A549 (cell line): ENCODE results near the gene CFAP73. TPM values are rescaled to one million over a fixed set of nuclear protein-coding genes. Genes with fewer than 3 reads are reported as not detected.
A peak's percentile ranks its signal among the peaks of the same experiment; 100 is the strongest.

ENCODE experiments used
- ATAC-seq, 2 experiments: fragments of 200-7000 bp in 1 of 2; fragments of >200 bp in 1 of 2; cut with Nextera tagmentation in 1 of 2; cut with Tn5 transposase in 1 of 2; 3 replicates each; pipeline versions ENCODE4 v1.8.0 to v1.9.1; 2018 to 2020; ENCODE audit warnings: mild to moderate bottlenecking in 1 of 2, moderate library complexity in 1 of 2
- CTCF ChIA-PET: fragments of 300-600 bp; sonication (Branson Sonifier 250); formaldehyde crosslinking; extraction: SDS; loops from one replicate; lab custom pipeline; 2021; ENCODE audit warnings: antibody characterized with exemption, inconsistent platforms; lab: Yijun Ruan, JAX
- POLR2A ChIA-PET: fragments of 350-600 bp; formaldehyde crosslinking; extraction: SDS; loops from one replicate; lab custom pipeline; 2021; ENCODE audit warnings: antibody characterized with exemption, inconsistent platforms; lab: Yijun Ruan, JAX
- DNase-seq, 2 experiments: peaks; one replicate each; pipeline versions ENCODE4 v3.0.0 to v3.0.0-alpha.2; 2011 to 2016; ENCODE audit warnings: low read depth in 1 of 2, low spot score in 1 of 2
- FAIRE-seq: peaks from 2 replicates; lab custom pipeline; 2011; peaks lifted over from hg19 to GRCh38; lab: Jason Lieb, UNC
- H3K27ac ChIP-seq, 2 experiments: fragments of >200 bp; sonication (Bioruptor Twin); formaldehyde crosslinking; 3 replicates each; pipeline ENCODE4 v1.5.1; 2016 to 2017
- H3K4me1 ChIP-seq: fragments of >200 bp; sonication (Bioruptor Twin); formaldehyde crosslinking; 3 replicates; pipeline ENCODE4 v1.6.1; 2016
- H3K4me2 ChIP-seq: fragments of >200 bp; sonication (Bioruptor Twin); formaldehyde crosslinking; 3 replicates; pipeline ENCODE4 v1.6.1; 2016
- H3K4me3 ChIP-seq: fragments of >200 bp; sonication (Bioruptor Twin); formaldehyde crosslinking; 3 replicates; pipeline ENCODE4 v1.5.1; 2016
- H3K9me3 ChIP-seq: fragments of >200 bp; sonication (Bioruptor Twin); formaldehyde crosslinking; 3 replicates; pipeline ENCODE4 v1.6.1; 2016
- EHF ChIP-seq: fragments of 250-450 bp; sonication (Bioruptor Pico); IDR thresholded peaks from 2 replicates; pipeline ENCODE4 v1.5.0; 2020; ENCODE audit warnings: mild to moderate bottlenecking
- FOSB ChIP-seq: fragments of 250-450 bp; sonication (Bioruptor Pico); IDR thresholded peaks from 2 replicates; pipeline ENCODE4 v1.5.0; 2020; ENCODE audit warnings: mild to moderate bottlenecking, moderate library complexity
- FOXS1 ChIP-seq: fragments of 250-450 bp; sonication (Bioruptor Pico); IDR thresholded peaks from 2 replicates; pipeline ENCODE4 v1.5.0; 2020; ENCODE audit warnings: mild to moderate bottlenecking, moderate library complexity
- HEYL ChIP-seq: fragments of 250-450 bp; sonication (Bioruptor Pico); IDR thresholded peaks from 2 replicates; pipeline ENCODE4 v1.8.0; 2021; ENCODE audit warnings: mild to moderate bottlenecking, moderate library complexity
- HOXB13 ChIP-seq: fragments of 250-450 bp; sonication (Bioruptor Pico); IDR thresholded peaks from 2 replicates; pipeline ENCODE4 v1.5.0; 2020; ENCODE audit warnings: low read depth, mild to moderate bottlenecking, moderate library complexity
- HOXB5 ChIP-seq: fragments of 250-450 bp; sonication (Bioruptor Pico); IDR thresholded peaks from 2 replicates; pipeline ENCODE4 v1.5.0; 2020; ENCODE audit warnings: mild to moderate bottlenecking, moderate library complexity
- KDM1A ChIP-seq: fragments of 200-600 bp; sonication (generic); IDR thresholded peaks from 2 replicates; pipeline ENCODE4 v1.6.1; 2016; ENCODE audit warnings: low read depth, mild to moderate bottlenecking
- KDM5A ChIP-seq: fragments of 200-600 bp; sonication (generic); IDR thresholded peaks from 2 replicates; pipeline ENCODE4 v1.6.1; 2016; ENCODE audit warnings: antibody characterized with exemption, mild to moderate bottlenecking
- MAZ ChIP-seq: fragments of 150-350 bp; IDR thresholded peaks from 2 replicates; pipeline ENCODE4 v1.6.1; 2014; ENCODE audit warnings: antibody characterized with exemption, low read depth, low read length, borderline replicate concordance
- MYC ChIP-seq: IDR thresholded peaks from 2 replicates; pipeline ENCODE4 v1.6.1; 2012; ENCODE audit warnings: mild to moderate bottlenecking, inconsistent platforms, low read length, improper control_type of control experiment, borderline replicate concordance
- SMC3 ChIP-seq: fragments of >200 bp; sonication (Bioruptor Twin); formaldehyde crosslinking; IDR thresholded peaks from 3 replicates; pipeline ENCODE4 v1.6.1; 2018; ENCODE audit warnings: inconsistent platforms
- SREBF2 ChIP-seq: fragments of 450-650 bp; IDR thresholded peaks from 2 replicates; pipeline ENCODE4 v1.6.1; 2014; ENCODE audit warnings: mild to moderate bottlenecking, moderate library complexity
- ZC3H11A ChIP-seq: fragments of 450-650 bp; IDR thresholded peaks from 2 replicates; pipeline ENCODE4 v1.6.1; 2014; ENCODE audit warnings: antibody characterized with exemption, mild to moderate bottlenecking
- WGBS: methylation state at CpG from one replicate; pipeline ENCODE4 v1.1.6; 2017; ENCODE audit errors: missing lambda C conversion rate; 5-methylcytosine and 5-hydroxymethylcytosine counted together
- polyA plus RNA-seq, 4 experiments: library from polyadenylated mRNA; depleted of rRNA in 3 of 4; stranded (reverse); fragments of >200 nt; fragmentation: RNase III in 1 of 4; extraction: RNeasy Plus Mini Kit Qiagen cat#74134 plus additional on column Dnase treatment in 1 of 4; gene quantifications; 2 replicates in 3 of 4; 3 replicates in 1 of 4; pipeline ENCODE4 v1.2.3, GENCODE V29; 2011 to 2017
- TF ChIP-seq, protein P1 (sequence below): fragments of 250-450 bp; sonication (Bioruptor Pico); IDR thresholded peaks from 2 replicates; pipeline ENCODE4 v1.5.0; 2020; ENCODE audit warnings: low read depth, mild to moderate bottlenecking, moderate library complexity
- TF ChIP-seq, protein P2 (sequence below): fragments of >200 bp; sonication (Bioruptor Twin); formaldehyde crosslinking; IDR thresholded peaks from 3 replicates; pipeline ENCODE4 v1.6.1; 2016
- TF ChIP-seq, protein P3 (sequence below): fragments of >200 bp; sonication (Bioruptor Twin); formaldehyde crosslinking; IDR thresholded peaks from 2 replicates; pipeline ENCODE4 v1.6.1; 2016
- TF ChIP-seq, protein P4 (sequence below): IDR thresholded peaks from 2 replicates; pipeline ENCODE4 v1.6.1; 2012; ENCODE audit warnings: low read depth, borderline replicate concordance

CFAP73 gene
- polyA plus RNA-seq, 2 of the 4 experiments (the other 2 are of a cell fraction), result 0.05 TPM; not detected in 1

DNA sequence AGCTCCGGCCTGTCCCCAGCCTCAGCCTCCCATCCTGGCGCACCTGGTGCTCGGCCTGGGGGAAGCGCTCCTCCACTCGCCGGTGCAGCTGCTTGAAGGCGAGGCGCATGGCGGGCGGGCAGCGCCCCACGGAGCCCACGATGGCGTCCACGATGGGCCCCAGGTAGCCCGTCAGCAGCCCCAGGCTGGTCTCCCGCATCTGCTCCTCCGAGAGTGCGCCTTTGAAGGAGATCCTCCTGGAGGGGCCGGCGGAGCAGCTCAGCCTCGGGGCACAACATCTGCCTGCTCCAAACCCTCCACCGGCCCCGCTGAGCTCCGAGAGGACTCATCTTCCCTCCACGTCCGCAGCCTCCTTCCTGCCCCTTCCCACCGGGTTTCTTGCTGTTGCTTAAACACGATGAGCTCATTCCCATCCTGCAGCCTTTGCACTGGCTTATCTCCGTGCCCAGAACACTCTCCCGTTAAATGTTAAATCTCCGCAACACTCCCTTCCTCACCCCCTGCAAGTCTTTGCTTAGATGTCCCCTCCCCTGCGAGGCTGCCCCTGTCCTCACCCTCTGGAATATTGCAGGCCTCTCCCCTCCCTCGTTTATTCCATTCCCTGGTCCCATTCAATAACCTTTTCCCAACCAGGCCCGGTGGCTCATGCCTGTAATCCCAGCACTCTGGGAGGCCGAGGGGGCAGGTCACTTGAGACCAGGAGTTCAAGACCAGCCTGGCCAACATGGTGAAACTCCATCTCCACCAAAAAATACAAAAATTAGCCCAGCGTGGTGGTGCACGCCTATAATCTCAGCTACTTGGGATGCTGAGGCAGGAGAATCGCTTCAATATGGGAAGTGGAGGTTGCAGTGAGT lies 37.3 kb upstream of the CFAP73 start:
- no peak overlapping the region for H3K27ac ChIP-seq
- FAIRE-seq (no peak), ATAC-seq (no peak), DNase-seq (no peak)
- ChIA-PET CTCF (interaction anchor here (0.7 to 4.9 kb wide), 5 partner anchors 14 to 83 kb away, joined by 3 to 22 read pairs (median 4); no protein-coding TSS in a partner anchor), POLR2A (no interaction called here)
- no peak overlapping the region for H3K4me3 ChIP-seq
- H3K4me1 ChIP-seq, result no peaks in the 10 kb centered on the region
- WGBS, result 77% methylated on average over 25 of the region's 39 CpGs
- H3K9me3 ChIP-seq, result no peaks in the 10 kb centered on the region
- no peak for TF ChIP-seq HOXB13 (CRISPR knock-in tag)
- TF ChIP-seq SMC3, result no peak
- TF ChIP-seq KDM5A, result no peak
- no peak for TF ChIP-seq FOXS1 (CRISPR knock-in tag)
- no peak for TF ChIP-seq ZC3H11A
- TF ChIP-seq HEYL, result no peak
- TF ChIP-seq, protein P1, sequence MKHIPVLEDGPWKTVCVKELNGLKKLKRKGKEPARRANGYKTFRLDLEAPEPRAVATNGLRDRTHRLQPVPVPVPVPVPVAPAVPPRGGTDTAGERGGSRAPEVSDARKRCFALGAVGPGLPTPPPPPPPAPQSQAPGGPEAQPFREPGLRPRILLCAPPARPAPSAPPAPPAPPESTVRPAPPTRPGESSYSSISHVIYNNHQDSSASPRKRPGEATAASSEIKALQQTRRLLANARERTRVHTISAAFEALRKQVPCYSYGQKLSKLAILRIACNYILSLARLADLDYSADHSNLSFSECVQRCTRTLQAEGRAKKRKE (CRISPR knock-in tag), result no peak
- no peak for TF ChIP-seq EHF
- TF ChIP-seq, protein P2, sequence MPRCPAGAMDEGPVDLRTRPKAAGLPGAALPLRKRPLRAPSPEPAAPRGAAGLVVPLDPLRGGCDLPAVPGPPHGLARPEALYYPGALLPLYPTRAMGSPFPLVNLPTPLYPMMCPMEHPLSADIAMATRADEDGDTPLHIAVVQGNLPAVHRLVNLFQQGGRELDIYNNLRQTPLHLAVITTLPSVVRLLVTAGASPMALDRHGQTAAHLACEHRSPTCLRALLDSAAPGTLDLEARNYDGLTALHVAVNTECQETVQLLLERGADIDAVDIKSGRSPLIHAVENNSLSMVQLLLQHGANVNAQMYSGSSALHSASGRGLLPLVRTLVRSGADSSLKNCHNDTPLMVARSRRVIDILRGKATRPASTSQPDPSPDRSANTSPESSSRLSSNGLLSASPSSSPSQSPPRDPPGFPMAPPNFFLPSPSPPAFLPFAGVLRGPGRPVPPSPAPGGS, result no peak
- H3K4me2 ChIP-seq, result no peak overlapping the region

DNA sequence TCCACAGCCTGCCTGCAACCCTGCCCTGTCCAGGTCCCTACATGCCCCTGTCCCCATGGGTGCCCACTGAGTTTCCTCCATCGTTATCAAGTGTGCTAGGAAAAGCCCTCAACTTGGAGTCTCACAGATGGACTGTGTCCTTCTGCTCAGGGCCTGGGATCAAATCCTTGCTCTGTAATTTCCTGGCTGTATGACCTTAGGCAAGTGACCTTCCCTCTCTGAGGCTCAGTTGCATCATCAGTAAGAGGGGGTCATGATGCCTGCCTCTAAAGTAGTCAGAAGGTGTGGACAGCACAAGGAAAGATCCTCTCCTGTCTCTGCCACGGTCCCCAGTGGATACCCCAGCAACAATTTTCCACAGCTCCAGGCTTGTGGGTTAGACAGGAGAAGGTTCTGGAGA lies 36.1 kb upstream of the CFAP73 start:
- DNase-seq, result no peak
- Histone ChIP-seq H3K9me3 (no peaks in the 10 kb centered on the region), H3K27ac (no peak overlapping the region), H3K4me2 (no peak overlapping the region), H3K4me3 (no peak overlapping the region), H3K4me1 (no peaks in the 10 kb centered on the region)
- ChIA-PET POLR2A (no interaction called here), CTCF (interaction anchor here (0.8 to 2.6 kb wide), 2 partner anchors 65 to 144 kb away, joined by 3 to 12 read pairs; no protein-coding TSS in a partner anchor)
- ATAC-seq, result no peak
- TF ChIP-seq HOXB5 (no peak), MYC (no peak), FOXS1 (CRISPR knock-in tag) (no peak), FOSB (CRISPR knock-in tag) (no peak)
- TF ChIP-seq, protein P3, sequence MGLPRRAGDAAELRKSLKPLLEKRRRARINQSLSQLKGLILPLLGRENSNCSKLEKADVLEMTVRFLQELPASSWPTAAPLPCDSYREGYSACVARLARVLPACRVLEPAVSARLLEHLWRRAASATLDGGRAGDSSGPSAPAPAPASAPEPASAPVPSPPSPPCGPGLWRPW, result no peak
- TF ChIP-seq, protein P2, result no peak
- WGBS, result 63% methylated on average over 2 of the region's 2 CpGs
- FAIRE-seq, result no peak

DNA sequence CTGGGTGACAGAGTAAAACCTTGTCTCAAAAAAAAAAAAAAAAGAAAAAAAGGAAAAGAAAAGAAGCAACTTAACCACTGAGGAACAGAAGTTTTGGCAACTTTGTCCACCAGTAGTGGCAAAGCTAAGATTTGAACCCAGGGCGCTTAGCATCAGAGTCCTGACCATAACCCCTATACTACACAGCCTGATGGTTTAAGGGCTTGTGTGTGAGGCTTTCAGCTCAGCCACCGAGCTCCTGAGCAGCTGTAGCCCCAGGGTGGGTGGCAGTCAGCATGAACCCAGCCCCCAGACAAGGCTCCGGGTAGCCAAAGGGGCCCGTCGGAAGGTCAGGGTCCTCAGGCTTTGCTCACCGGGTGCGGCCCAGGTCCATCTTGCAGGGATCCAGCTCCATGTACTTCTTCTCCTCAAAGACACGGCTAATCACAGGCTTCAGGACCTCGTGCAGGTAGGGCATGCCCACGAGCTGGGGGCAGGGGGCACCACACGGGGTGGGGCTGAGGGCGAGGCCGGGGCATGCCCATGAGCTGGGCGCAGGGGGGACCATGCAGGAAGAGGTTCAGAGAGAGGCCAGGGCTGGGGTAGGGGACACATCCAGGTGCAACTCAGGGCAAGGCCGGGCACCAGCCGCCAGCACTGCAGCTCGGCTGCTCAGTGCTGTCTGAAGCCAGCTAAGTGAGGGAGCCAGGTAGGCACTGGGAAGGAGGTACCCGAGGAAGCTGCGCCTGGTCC lies 34.9 kb upstream of the CFAP73 start:
- Histone ChIP-seq H3K4me2 (no peak overlapping the region), H3K4me3 (no peak overlapping the region), H3K27ac (no peak overlapping the region), H3K9me3 (no peaks in the 10 kb centered on the region), H3K4me1 (no peaks in the 10 kb centered on the region)
- no peak for DNase-seq
- WGBS, result 68% methylated on average over 7 of the region's 19 CpGs
- no peak for FAIRE-seq
- TF ChIP-seq KDM1A, result no peak
- TF ChIP-seq, protein P4, sequence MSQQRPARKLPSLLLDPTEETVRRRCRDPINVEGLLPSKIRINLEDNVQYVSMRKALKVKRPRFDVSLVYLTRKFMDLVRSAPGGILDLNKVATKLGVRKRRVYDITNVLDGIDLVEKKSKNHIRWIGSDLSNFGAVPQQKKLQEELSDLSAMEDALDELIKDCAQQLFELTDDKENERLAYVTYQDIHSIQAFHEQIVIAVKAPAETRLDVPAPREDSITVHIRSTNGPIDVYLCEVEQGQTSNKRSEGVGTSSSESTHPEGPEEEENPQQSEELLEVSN, result no peak
- no peak for TF ChIP-seq MAZ
- TF ChIP-seq SREBF2, result peak; percentile 37; the same call in 1 of the 2 replicates
- ChIA-PET POLR2A (no interaction called here), CTCF (interaction anchor here (0.8 to 2.6 kb wide), 7 partner anchors 15 to 66 kb away, joined by 3 to 12 read pairs (median 4); no protein-coding TSS in a partner anchor)
- ATAC-seq, result peak in 1 of 2 experiments; percentile 60; a peak in 3 of 6 replicates
